SK-N-SH (cell line): ENCODE results near the gene ADAMTS2. TPM values are rescaled to one million over a fixed set of nuclear protein-coding genes. Genes with fewer than 3 reads are reported as not detected.

Experiments
- CTCF ChIA-PET: fragments of 300-600, 350-600 bp; formaldehyde crosslinking; extraction: SDS; loops from one replicate; lab custom pipeline; 2021; lab: Yijun Ruan, JAX
- POLR2A ChIA-PET: fragments of 350-600 bp; sonication (Branson Sonifier 250); formaldehyde crosslinking; extraction: SDS; loops from one replicate; lab custom pipeline; 2020; ENCODE audit warnings: antibody characterized with exemption, inconsistent platforms; lab: Yijun Ruan, JAX
- DNase-seq: peaks from one replicate; pipeline ENCODE4 v3.0.0; 2012
- H2AFZ ChIP-seq: fragments of 200-600 bp; sonication (generic); 2 replicates; pipeline ENCODE4 v1.8.1; 2016; ENCODE audit warnings: antibody characterized with exemption, mild to moderate bottlenecking, low read depth
- H3F3A ChIP-seq: fragments of 200-600 bp; sonication (generic); replicated peaks from 2 replicates; pipeline ENCODE3; 2016; ENCODE audit warnings: antibody characterized with exemption, mild to moderate bottlenecking; ENCODE audit not compliant: insufficient read depth
- H3K27ac ChIP-seq, 2 experiments: fragments of 200-500 bp in 1 of 2; fragments of 200-600 bp in 1 of 2; sonication (Bioruptor generic) in 1 of 2; sonication (generic), shearing (Covaris generic) in 1 of 2; 2 replicates each; pipeline versions ENCODE4 v1.5.1 to v1.6.1; 2014 to 2016; ENCODE audit warnings: low read depth in 2 of 2, inconsistent platforms in 1 of 2, low read length in 1 of 2, mild to moderate bottlenecking in 1 of 2, mixed read lengths in 1 of 2
- H3K27me3 ChIP-seq: fragments of 200-600 bp; sonication (generic), shearing (Covaris generic); 2 replicates; pipeline ENCODE4 v1.6.1; 2016; ENCODE audit warnings: mixed run types; ENCODE audit not compliant: insufficient read depth
- H3K36me3 ChIP-seq, 2 experiments: fragments of 200-500 bp in 1 of 2; fragments of 200-600 bp in 1 of 2; sonication (Bioruptor generic) in 1 of 2; sonication (generic) in 1 of 2; replicated peaks in 1 of 2; 2 replicates each; pipeline versions ENCODE3 to v1.5.1; 2014 to 2016; ENCODE audit warnings: low read length in 1 of 2, mild to moderate bottlenecking in 1 of 2; ENCODE audit not compliant: insufficient read depth in 2 of 2, control insufficient read depth in 1 of 2
- H3K4me1 ChIP-seq, 2 experiments: fragments of 200-500 bp in 1 of 2; fragments of 200-600 bp in 1 of 2; sonication (Bioruptor generic) in 1 of 2; sonication (generic), shearing (Covaris generic) in 1 of 2; 2 replicates each; pipeline versions ENCODE4 v1.5.1 to v1.6.1; 2014 to 2016; ENCODE audit warnings: low read depth in 1 of 2, low read length in 1 of 2, mixed run types in 1 of 2; ENCODE audit not compliant: insufficient read depth in 2 of 2, control insufficient read depth in 1 of 2
- H3K4me2 ChIP-seq: fragments of 200-600 bp; sonication (generic), shearing (Covaris generic); 2 replicates; pipeline ENCODE4 v1.6.1; 2017; ENCODE audit warnings: mixed run types
- H3K4me3 ChIP-seq, 2 experiments: fragments of 200-500 bp in 1 of 2; fragments of 200-600 bp in 1 of 2; sonication (Bioruptor generic) in 1 of 2; sonication (generic), shearing (Covaris generic) in 1 of 2; 2 replicates each; pipeline versions ENCODE4 v1.5.1 to v1.8.1; 2014 to 2016; ENCODE audit warnings: low read depth in 2 of 2, inconsistent platforms in 1 of 2, low read length in 1 of 2, mild to moderate bottlenecking in 1 of 2, mixed read lengths in 1 of 2, moderate library complexity in 1 of 2
- H3K79me2 ChIP-seq: fragments of 200-600 bp; sonication (generic); 2 replicates; pipeline ENCODE4 v1.8.1; 2017; ENCODE audit warnings: mild to moderate bottlenecking; ENCODE audit not compliant: insufficient read depth
- H3K9ac ChIP-seq: fragments of 200-600 bp; sonication (generic); 2 replicates; pipeline ENCODE4 v1.6.1; 2017; ENCODE audit warnings: mixed run types
- H3K9me2 ChIP-seq: fragments of 200-600 bp; sonication (generic); 2 replicates; pipeline ENCODE4 v1.6.1; 2017; ENCODE audit warnings: mixed run types
- H3K9me3 ChIP-seq: fragments of 200-600 bp; sonication (generic); 2 replicates; pipeline ENCODE4 v1.6.1; 2017; ENCODE audit warnings: mixed run types, mild to moderate bottlenecking, moderate library complexity
- H4K20me1 ChIP-seq: fragments of 200-600 bp; sonication (generic); 2 replicates; pipeline ENCODE4 v1.6.1; 2017; ENCODE audit warnings: mild to moderate bottlenecking, mixed run types; ENCODE audit not compliant: insufficient read depth
- CTCF ChIP-seq: fragments of 200-600 bp; sonication (generic); IDR thresholded peaks from 2 replicates; pipeline ENCODE4 v1.6.1; 2017; ENCODE audit warnings: antibody characterized with exemption, mild to moderate bottlenecking, moderate library complexity
- ELF1 ChIP-seq: IDR thresholded peaks from 2 replicates; pipeline ENCODE4 v1.4.0; 2012
- EP300 ChIP-seq, 2 experiments: IDR thresholded peaks; 2 replicates each; pipeline versions ENCODE4 v1.4.0 to v1.6.1; 2012; ENCODE audit warnings: borderline replicate concordance in 1 of 2, low read depth in 1 of 2, low read length in 1 of 2
- EZH2phosphoT487 ChIP-seq: fragments of 200-600 bp; sonication (generic); IDR thresholded peaks from 2 replicates; pipeline ENCODE4 v1.6.1; 2017; ENCODE audit warnings: low read depth, mixed run types, mild to moderate bottlenecking, antibody characterized with exemption, moderate library complexity, borderline replicate concordance
- FOXJ3 ChIP-seq: sonication (generic); formaldehyde crosslinking; IDR thresholded peaks from 2 replicates; pipeline ENCODE4 v1.5.1; 2020; ENCODE audit warnings: mild to moderate bottlenecking, missing genetic modification reagents
- GATA2 ChIP-seq: sonication (generic); formaldehyde crosslinking; IDR thresholded peaks from 2 replicates; pipeline ENCODE4 v1.5.0; 2020; ENCODE audit warnings: mild to moderate bottlenecking, missing genetic modification reagents
- IRF3 ChIP-seq: fragments of 150-350 bp; IDR thresholded peaks from 2 replicates; pipeline ENCODE4 v1.6.1; 2016; ENCODE audit warnings: mild to moderate bottlenecking, low read depth, low read length
- JUND ChIP-seq: IDR thresholded peaks from 2 replicates; pipeline ENCODE4 v1.4.0; 2012
- MAX ChIP-seq: IDR thresholded peaks from 2 replicates; pipeline ENCODE4 v1.4.0; 2012; ENCODE audit warnings: low read depth
- MEF2A ChIP-seq: IDR thresholded peaks from 2 replicates; pipeline ENCODE4 v1.4.0; 2012; ENCODE audit warnings: low read depth, borderline replicate concordance
- MXI1 ChIP-seq: IDR thresholded peaks from 2 replicates; pipeline ENCODE4 v1.6.1; 2012; ENCODE audit warnings: mild to moderate bottlenecking, low read depth, low read length, improper control_type of control experiment
- NFIC ChIP-seq: IDR thresholded peaks from 2 replicates; pipeline ENCODE4 v1.4.0; 2012; ENCODE audit warnings: borderline replicate concordance
- NRF1 ChIP-seq: IDR thresholded peaks from 2 replicates; pipeline ENCODE4 v1.6.1; 2012; ENCODE audit warnings: low read depth, mild to moderate bottlenecking, low read length
- PBX3 ChIP-seq: IDR thresholded peaks from 2 replicates; pipeline ENCODE4; 2012
- POLR2AphosphoS5 ChIP-seq: IDR thresholded peaks from 2 replicates; pipeline ENCODE4 v1.6.1; 2012; ENCODE audit warnings: low read depth, low read length
- RAD21 ChIP-seq: IDR thresholded peaks from 2 replicates; pipeline ENCODE4 v1.6.1; 2012; ENCODE audit warnings: mild to moderate bottlenecking, low read length
- RXRA ChIP-seq: IDR thresholded peaks from 2 replicates; pipeline ENCODE4 v1.4.0; 2012; ENCODE audit warnings: low read depth, mild to moderate bottlenecking, borderline replicate concordance
- SIN3A ChIP-seq: IDR thresholded peaks from 2 replicates; pipeline ENCODE4 v1.6.1; 2012; ENCODE audit warnings: low read depth, mild to moderate bottlenecking, low read length, moderate library complexity, borderline replicate concordance
- SMC3 ChIP-seq: IDR thresholded peaks from 2 replicates; pipeline ENCODE4 v1.6.1; 2012; ENCODE audit warnings: low read depth, low read length, improper control_type of control experiment
- TAF1 ChIP-seq: IDR thresholded peaks from 2 replicates; pipeline ENCODE4 v1.6.1; 2012; ENCODE audit warnings: low read depth, mild to moderate bottlenecking, low read length, moderate library complexity, borderline replicate concordance
- TCF12 ChIP-seq: IDR thresholded peaks from 2 replicates; pipeline ENCODE4 v1.4.0; 2012
- TEAD4 ChIP-seq: IDR thresholded peaks from 2 replicates; pipeline ENCODE4 v1.4.0; 2012; ENCODE audit warnings: mild to moderate bottlenecking, borderline replicate concordance; ENCODE audit not compliant: insufficient read depth
- USF1 ChIP-seq: IDR thresholded peaks from 2 replicates; pipeline ENCODE4 v1.4.0; 2012; ENCODE audit warnings: low read depth, borderline replicate concordance
- USF2 ChIP-seq: fragments of 150-350 bp; IDR thresholded peaks from 2 replicates; pipeline ENCODE4 v1.6.1; 2017; ENCODE audit warnings: antibody characterized with exemption, low read length, low read depth, borderline replicate concordance
- WGBS: methylation state at CpG from one replicate; pipeline ENCODE4 v1.1.6; 2017; ENCODE audit warnings: low lambda C conversion rate; 5-methylcytosine and 5-hydroxymethylcytosine counted together
- polyA plus RNA-seq, 3 experiments: library from polyadenylated mRNA; depleted of rRNA; stranded (reverse); fragments of >200 nt; gene quantifications; 2 replicates each; pipeline ENCODE4 v1.2.3, GENCODE V29; 2012

The ADAMTS2 gene
- polyA plus RNA-seq, 1 of the 3 experiments (the other 2 are of a cell fraction): 0.12 TPM

GRCh38 chr5:179150011-179150410 lies 195.2 kb downstream of the ADAMTS2 start (continued):
- TF ChIP-seq FOXJ3: no peak
- no peak for TF ChIP-seq NFIC
- TF ChIP-seq NRF1: no peak
- no peak for TF ChIP-seq MEF2A
- TF ChIP-seq TAF1: no peak
- no peak for TF ChIP-seq POLR2AphosphoS5
- no peak for TF ChIP-seq CTCF
- TF ChIP-seq USF1: no peak
- TF ChIP-seq SMC3: no peak
- TF ChIP-seq EZH2phosphoT487: no peak

- no peak overlapping the region for H3K9ac ChIP-seq
- H4K20me1 ChIP-seq: no peaks in the 10 kb centered on the region
- no peak overlapping the region for H3K27ac ChIP-seq
- H3K4me2 ChIP-seq: no peak overlapping the region
- no peaks in the 10 kb centered on the region for H3F3A ChIP-seq
- CTCF ChIA-PET: interaction anchor here (2.1 kb wide), 1 partner anchor 17 kb away, joined by 5 read pairs; no protein-coding TSS in a partner anchor
- POLR2A ChIA-PET: no interaction called here
- no peak overlapping the region for H3K4me3 ChIP-seq
- no peak overlapping the region for H2AFZ ChIP-seq
- no peaks in the 10 kb centered on the region for H3K27me3 ChIP-seq
- TF ChIP-seq JUND (no peak), ELF1 (no peak), MXI1 (no peak), TCF12 (no peak), NFIC (no peak), EP300 (IDR thresholded peaks at IDR 0.05; ENCODE audit: borderline replicate concordance in 1 of 2, low read depth in 1 of 2, low read length in 1 of 2) (no peak), USF2 (no peak), PBX3 (no peak), MAX (no peak), TEAD4 (no peak), SIN3A (no peak), MEF2A (no peak), RXRA (no peak), GATA2 (no peak), SMC3 (no peak), IRF3 (no peak), TAF1 (no peak), RAD21 (no peak)
- no peaks in the 10 kb centered on the region for H3K36me3 ChIP-seq
- H3K9me3 ChIP-seq: no peaks in the 10 kb centered on the region
- no peak for DNase-seq
- H3K4me1 ChIP-seq: peaks cover 0 to 10% of the 10 kb centered on the region in 2 experiments; a peak in 1 of 4 replicates
- H3K9me2 ChIP-seq: no peaks in the 10 kb centered on the region
- H3K79me2 ChIP-seq: no peaks in the 10 kb centered on the region
- 45% methylated on average over 9 of the region's 10 CpGs for WGBS
Observed at GRCh38 chr5:179149278-179149677, 196.0 kb downstream of the ADAMTS2 start.
